Panc1 (cell line): ENCODE results near the gene RYR3. TPM values are rescaled to one million over a fixed set of nuclear protein-coding genes. Genes with fewer than 3 reads are reported as not detected.
"Not testable (repeated sequence)": the region's sequence is repeated elsewhere in the genome, so short reads cannot be mapped to it uniquely, and the experiment has no call there.

Experiments used
- ATAC-seq: fragments of 200-7000 bp; cut with Tn5 transposase; 2 replicates; pipeline ENCODE4 v1.9.1; 2020; ENCODE audit warnings: mild to moderate bottlenecking, moderate library complexity
- BruUV-seq: library from RNA; stranded (reverse); fragments of 400-500 nt; replicated peaks from 2 replicates; lab custom pipeline; 2021; lab: Mats Ljungman, UMichigan
- CTCF ChIA-PET: fragments of 300-600 bp; sonication (Branson Sonifier 250); formaldehyde crosslinking; loops from one replicate; lab custom pipeline; 2022; ENCODE audit warnings: antibody characterized with exemption; lab: Charles Lee
- POLR2A ChIA-PET: fragments of 300-600 bp; sonication (Branson Sonifier 250); formaldehyde crosslinking; loops from one replicate; lab custom pipeline; 2022; ENCODE audit warnings: antibody characterized with exemption; lab: Charles Lee
- DNase-seq: peaks from one replicate; pipeline ENCODE4 v3.0.0-alpha.2; 2010; ENCODE audit warnings: low read depth, low spot score
- H3K27ac ChIP-seq: 2 replicates; pipeline ENCODE4 v1.5.1; 2011; ENCODE audit warnings: mild to moderate bottlenecking, low read length, inconsistent platforms
- H3K27me3 ChIP-seq: fragments of 200-500 bp; sonication (Bioruptor generic); 2 replicates; pipeline ENCODE4 v1.6.0; 2014; ENCODE audit warnings: low read length, inconsistent platforms; ENCODE audit not compliant: control insufficient read depth, insufficient read depth
- H3K36me3 ChIP-seq: fragments of 200-500 bp; sonication (Bioruptor generic); 2 replicates; pipeline ENCODE4 v1.5.1; 2014; ENCODE audit warnings: inconsistent platforms, mild to moderate bottlenecking, low read length, moderate library complexity; ENCODE audit not compliant: control insufficient read depth, insufficient read depth
- H3K4me1 ChIP-seq: 2 replicates; pipeline ENCODE4 v1.5.1; 2011; ENCODE audit warnings: inconsistent platforms, mild to moderate bottlenecking, low read length, moderate library complexity; ENCODE audit not compliant: control insufficient read depth, insufficient read depth
- H3K4me3 ChIP-seq, 2 experiments: 2 replicates each; pipeline ENCODE4 v1.5.1; 2011 to 2012; ENCODE audit warnings: low read depth in 2 of 2, low read length in 2 of 2, mild to moderate bottlenecking in 2 of 2, inconsistent platforms in 1 of 2, moderate library complexity in 1 of 2
- H3K9me3 ChIP-seq: fragments of 200-500 bp; sonication (Bioruptor generic); 2 replicates; pipeline ENCODE4 v1.5.1; 2014; ENCODE audit warnings: low read depth, mild to moderate bottlenecking, inconsistent platforms, low read length, moderate library complexity; ENCODE audit not compliant: control insufficient read depth, insufficient read depth
- CTCF ChIP-seq: fragments of 450-650 bp; IDR thresholded peaks from 2 replicates; pipeline ENCODE4 v1.5.1; 2017; ENCODE audit warnings: mild to moderate bottlenecking
- POLR2AphosphoS5 ChIP-seq: IDR thresholded peaks from 2 replicates; pipeline ENCODE4 v1.6.1; 2012; ENCODE audit warnings: mild to moderate bottlenecking, low read depth, low read length, moderate library complexity
- REST ChIP-seq, 2 experiments: IDR thresholded peaks; 2 replicates each; pipeline ENCODE4 v1.6.1; 2011 to 2012; ENCODE audit warnings: low read depth in 2 of 2, control low read depth in 1 of 2, low read length in 1 of 2, mild to moderate bottlenecking in 1 of 2, moderate library complexity in 1 of 2; ENCODE audit not compliant: insufficient read depth in 1 of 2
- SIN3A ChIP-seq: IDR thresholded peaks from 2 replicates; pipeline ENCODE4 v1.6.1; 2012; ENCODE audit warnings: low read depth, mild to moderate bottlenecking, low read length, moderate library complexity, borderline replicate concordance; ENCODE audit not compliant: insufficient read depth
- TCF7L2 ChIP-seq: IDR thresholded peaks from 2 replicates; pipeline ENCODE4 v1.6.1; 2011; ENCODE audit warnings: mild to moderate bottlenecking, low read depth, low read length, inconsistent platforms
- in situ Hi-C: cut with HindIII; loops from 2 replicates; pipeline ENCODE4 v1.10.0; 2016; ENCODE audit warnings: low sequenced_read_pairs, low pct_unique_long_range_greater_than_20kb
- intact Hi-C: fragments of 100-400 bp; cut with micrococcal nuclease; formaldehyde crosslinking; loops from one replicate; pipeline ENCODE4 v1.10.0; 2022; ENCODE audit not compliant: unreplicated experiment
- total RNA-seq: library from RNA; stranded (reverse); gene quantifications from one replicate; pipeline ENCODE4 v1.2.1, GENCODE V29; 2021; ENCODE audit not compliant: unreplicated experiment

RYR3 gene
- total RNA-seq, 1 experiment from 2014 or later: not detected

GRCh38 chr15:33567652-33568051, 256.9 kb downstream of the RYR3 start:
- intact Hi-C loops (no loop called here), in situ Hi-C loops (no loop called here)
- ATAC-seq (no peak), DNase-seq (no peak)
- TF ChIP-seq REST (IDR thresholded peaks at IDR 0.05; ENCODE audit: insufficient read depth in 1 of 2, low read depth in 2 of 2, low read length in 1 of 2): no peak
- no peak for TF ChIP-seq POLR2AphosphoS5
- no peak for TF ChIP-seq SIN3A
- TF ChIP-seq CTCF: no peak
- TF ChIP-seq TCF7L2: no peak
- BruUV-seq: no TSS peak
- H3K4me3 ChIP-seq: no peak overlapping the region
- H3K36me3 ChIP-seq: no peaks in the 10 kb centered on the region
- H3K27ac ChIP-seq: no peak overlapping the region
- H3K4me1 ChIP-seq: no peaks in the 10 kb centered on the region
- H3K9me3 ChIP-seq: no peaks in the 10 kb centered on the region
- ChIA-PET POLR2A (no interaction called here), CTCF (no interaction called here)
- H3K27me3 ChIP-seq: no peaks in the 10 kb centered on the region

- Histone ChIP-seq H3K36me3 (no peaks in the 10 kb centered on the region), H3K27ac (no peak overlapping the region), H3K27me3 (no peaks in the 10 kb centered on the region), H3K4me1 (no peaks in the 10 kb centered on the region), H3K4me3 (no peak overlapping the region), H3K9me3 (no peaks in the 10 kb centered on the region)
- DNase-seq (no peak), ATAC-seq (no peak)
- TF ChIP-seq REST (IDR thresholded peaks at IDR 0.05; ENCODE audit: insufficient read depth in 1 of 2, low read depth in 2 of 2, low read length in 1 of 2): no peak
- no peak for TF ChIP-seq TCF7L2
- TF ChIP-seq CTCF: no peak
- no peak for TF ChIP-seq SIN3A
- no peak for TF ChIP-seq POLR2AphosphoS5
- ChIA-PET CTCF (no interaction called here), POLR2A (no interaction called here)
- in situ Hi-C loops (no loop called here), intact Hi-C loops (no loop called here)
- BruUV-seq: no TSS peak
Observed at GRCh38 chr15:33569036-33569435, 258.3 kb downstream of the RYR3 start.

GRCh38 chr15:33577911-33578310, 267.1 kb downstream of the RYR3 start:
- CTCF ChIA-PET, H3K9me3 ChIP-seq, DNase-seq, ATAC-seq, H3K27me3 ChIP-seq, BruUV-seq, POLR2A ChIA-PET, H3K4me1 ChIP-seq, in situ Hi-C loops, intact Hi-C loops, H3K36me3 ChIP-seq, H3K4me3 ChIP-seq, H3K27ac ChIP-seq: not testable (repeated sequence)
